SKM-1 (cell line): ENCODE data around the gene EVA1B.

Source experiments
- DNase-seq: peaks from one replicate; lab custom pipeline; 2025; ENCODE audit not compliant: unreplicated experiment; lab: John Stamatoyannopoulos, UW

EVA1B gene

DNA sequence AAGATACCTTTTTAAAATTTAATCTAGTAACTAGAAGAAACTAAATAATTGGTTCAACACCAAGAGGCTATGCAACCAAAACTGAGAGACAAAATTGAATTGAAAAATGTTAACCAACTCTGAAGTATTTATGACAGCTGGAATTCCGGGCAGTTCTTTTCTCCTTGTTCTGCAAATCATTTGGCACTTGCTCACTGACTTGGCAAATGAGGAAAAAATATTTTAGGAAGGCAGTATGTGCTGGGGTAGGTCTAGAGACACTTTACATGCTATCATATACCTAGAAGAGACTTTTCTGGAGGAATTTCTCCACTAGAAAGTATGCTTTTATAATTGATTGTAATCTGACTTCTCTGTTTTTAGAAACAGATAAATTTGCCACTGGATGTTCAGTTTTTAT, 39.4 kb downstream of the EVA1B start:
- no peak for DNase-seq

DNA sequence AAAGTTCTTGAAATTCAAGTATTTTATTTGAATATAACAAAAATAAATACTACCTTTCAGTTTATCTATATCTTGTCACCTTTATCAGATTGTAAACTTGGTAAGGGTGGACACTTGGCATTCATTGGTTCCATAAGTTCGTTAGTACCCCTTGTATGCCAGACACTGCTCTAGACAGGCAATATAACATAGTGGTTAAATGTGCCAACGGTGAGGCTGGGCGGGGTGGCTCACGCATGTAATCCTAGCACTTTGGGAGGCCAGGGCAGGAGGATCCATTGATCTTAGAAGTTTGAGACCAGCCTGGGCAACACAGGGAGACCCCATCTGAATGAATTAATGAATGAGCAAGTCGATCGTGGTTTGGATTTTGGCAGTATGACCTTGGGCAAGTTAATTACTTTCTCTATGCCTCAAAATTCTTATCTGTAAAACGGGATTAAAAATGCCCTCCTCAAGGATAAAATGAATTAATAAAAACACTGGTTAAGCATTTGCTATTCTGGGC, 43.6 kb downstream of the EVA1B start:
- no peak for DNase-seq

DNA sequence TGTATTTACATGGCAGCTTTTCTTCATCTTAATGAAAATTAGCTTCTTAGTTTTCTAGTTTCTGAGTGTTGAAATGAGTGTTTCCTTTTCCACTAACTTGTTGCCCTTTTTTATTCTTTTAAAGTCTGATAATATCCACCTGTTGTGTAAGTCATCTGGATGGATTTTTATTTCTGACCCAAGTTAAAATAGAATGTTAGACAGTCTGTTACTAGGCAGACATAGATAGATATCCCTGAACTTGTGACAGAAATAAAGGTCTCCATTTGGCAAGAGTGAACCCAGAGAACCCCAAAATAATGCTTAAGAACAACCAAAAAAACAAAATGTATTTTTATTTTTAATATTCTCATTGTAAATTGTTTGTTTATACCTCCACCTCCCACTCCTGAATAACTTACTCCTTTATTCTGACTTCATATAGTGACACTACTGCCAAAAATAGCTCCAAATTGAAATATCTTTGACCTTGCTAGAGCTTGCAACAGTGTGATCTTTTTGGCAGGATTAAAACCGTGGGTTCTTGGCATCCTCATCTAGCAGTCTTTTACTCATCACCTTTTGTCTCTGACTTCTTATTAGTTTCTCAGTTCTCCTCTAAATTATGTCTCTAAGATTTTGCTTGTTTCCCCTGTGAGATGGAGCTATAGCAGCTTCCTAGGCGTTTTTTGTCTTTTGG, 44.2 kb downstream of the EVA1B start:
- DNase-seq: no peak

DNA sequence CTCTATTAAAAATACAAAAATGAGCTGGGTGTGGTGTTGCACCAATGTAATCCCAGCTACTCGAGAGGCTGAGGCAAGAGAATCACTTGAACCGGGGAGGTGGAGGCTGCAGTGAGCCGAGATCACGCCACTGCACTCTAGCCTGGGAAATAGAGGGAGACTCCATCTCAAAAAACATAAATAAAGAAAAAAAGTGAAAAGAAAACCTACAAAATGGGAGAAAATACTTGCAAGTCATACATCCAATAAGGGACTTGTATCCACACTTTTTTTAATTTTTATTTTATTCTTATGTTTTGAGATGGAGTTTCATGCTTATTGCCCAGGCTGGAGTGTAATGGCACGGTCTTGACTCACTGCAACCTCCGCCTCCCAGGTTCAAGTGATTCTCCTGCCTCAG, 46.8 kb downstream of the EVA1B start:
- DNase-seq: no peak

DNA sequence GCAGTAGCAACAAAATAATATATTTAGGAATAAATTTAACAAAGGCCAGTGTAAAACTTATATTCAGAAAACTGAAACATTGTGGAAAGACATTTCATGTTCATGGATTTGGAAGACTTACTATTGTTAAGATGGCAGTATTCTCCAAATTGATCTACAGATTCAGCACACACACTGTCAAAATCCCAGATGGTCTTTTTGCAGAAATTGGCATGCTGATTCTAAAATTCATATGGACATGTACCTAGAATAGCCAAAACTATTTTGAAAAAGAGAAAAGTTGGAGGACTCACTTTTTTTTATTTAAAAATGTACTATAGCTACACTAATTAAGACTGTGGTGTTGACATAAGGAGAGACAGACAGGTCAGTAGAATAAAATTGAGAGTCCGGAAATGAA, 49.2 kb downstream of the EVA1B start:
- DNase-seq: no peak

DNA sequence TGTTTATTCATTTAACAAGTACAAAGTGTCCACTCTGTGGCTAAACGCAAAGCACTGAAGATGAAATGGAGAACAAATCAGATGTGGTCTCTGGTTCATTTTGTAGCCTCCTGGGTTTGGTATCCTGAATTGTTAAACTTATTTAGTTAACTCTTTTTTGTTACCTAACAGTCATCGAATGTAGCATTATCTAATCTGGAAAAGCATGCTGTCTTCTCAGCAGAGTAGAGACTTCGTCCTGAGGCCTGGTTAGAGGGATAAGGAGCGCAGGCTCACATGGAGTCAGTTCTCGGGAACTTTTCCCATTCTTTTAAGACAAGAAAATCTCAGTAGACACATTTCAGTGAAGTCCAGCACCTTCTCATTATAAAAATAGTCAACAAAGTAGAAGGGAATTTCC, 50.4 kb downstream of the EVA1B start:
- DNase-seq: no peak
